ENCODE results near the gene ZNF618. TPM values are rescaled to one million over a fixed set of nuclear protein-coding genes. Genes with fewer than 3 reads are reported as not detected.

The ZNF618 gene
- polyA plus RNA-seq, 1 experiment: 8.7 TPM

GRCh38 chr9:113963696-113964494 is 87.8 kb downstream of the ZNF618 start:
- no peak for TF ChIP-seq CTCF (IDR thresholded peaks at IDR 0.05; ENCODE audit: low read depth, low read length)
- peaks cover 4% of the 10 kb centered on the region for H3K9me3 ChIP-seq (ENCODE audit: control insufficient read depth, insufficient read depth, low read length)
- POLR2A ChIA-PET: no interaction called here
- no peaks in the 10 kb centered on the region for H3K27me3 ChIP-seq (ENCODE audit: control insufficient read depth, insufficient read depth, low read length)
- CTCF ChIA-PET: interaction anchor here (0.7 to 3.7 kb wide), 17 partner anchors 9 to 307 kb away, joined by 3 to 17 read pairs (median 4); no protein-coding TSS in a partner anchor
- H3K27ac ChIP-seq (ENCODE audit: low read depth, low read length): no peak overlapping the region
- H3K4me3 ChIP-seq (ENCODE audit: low read depth, low read length): no peak overlapping the region
- DNase-seq (ENCODE audit: low read depth, low spot score): no peak

- ChIA-PET CTCF (interaction anchor here (1.2 to 3.7 kb wide), 2 partner anchors 16 to 23 kb away, joined by 3 to 17 read pairs; no protein-coding TSS in a partner anchor), POLR2A (no interaction called here)
- Histone ChIP-seq H3K9me3 (ENCODE audit: control insufficient read depth, insufficient read depth, low read length) (peaks cover 11% of the 10 kb centered on the region), H3K27ac (ENCODE audit: low read depth, low read length) (no peak overlapping the region), H3K27me3 (ENCODE audit: control insufficient read depth, insufficient read depth, low read length) (no peaks in the 10 kb centered on the region), H3K4me3 (ENCODE audit: low read depth, low read length) (no peak overlapping the region)
- DNase-seq (ENCODE audit: low read depth, low spot score): no peak
- no peak for TF ChIP-seq CTCF (IDR thresholded peaks at IDR 0.05; ENCODE audit: low read depth, low read length)
Measured at GRCh38 chr9:113964495-113965170, 88.5 kb downstream of the ZNF618 start.

GRCh38 chr9:113966394-113966793 is 90.3 kb downstream of the ZNF618 start:
- H3K27ac ChIP-seq (ENCODE audit: low read depth, low read length): no peak overlapping the region

GRCh38 chr9:113967380-113967779 is 91.3 kb downstream of the ZNF618 start:
- Histone ChIP-seq H3K27ac (ENCODE audit: low read depth, low read length) (no peak overlapping the region), H3K27me3 (ENCODE audit: control insufficient read depth, insufficient read depth, low read length) (no peaks in the 10 kb centered on the region), H3K4me3 (ENCODE audit: low read depth, low read length) (no peak overlapping the region), H3K9me3 (ENCODE audit: control insufficient read depth, insufficient read depth, low read length) (peaks cover 11% of the 10 kb centered on the region)
- ChIA-PET CTCF (no interaction called here), POLR2A (no interaction called here)
- no peak for DNase-seq (ENCODE audit: low read depth, low spot score)
- no peak for TF ChIP-seq CTCF (IDR thresholded peaks at IDR 0.05; ENCODE audit: low read depth, low read length)

More at GRCh38 chr9:113966394-113966793, 90.3 kb downstream of the ZNF618 start:
- no peak for TF ChIP-seq CTCF (IDR thresholded peaks at IDR 0.05; ENCODE audit: low read depth, low read length)
- CTCF ChIA-PET: interaction anchor here (1.5 kb wide), 1 partner anchor 89 kb away, joined by 3 read pairs; no protein-coding TSS in a partner anchor
- POLR2A ChIA-PET: no interaction called here
- DNase-seq (ENCODE audit: low read depth, low spot score): no peak
- H3K27me3 ChIP-seq (ENCODE audit: control insufficient read depth, insufficient read depth, low read length): no peaks in the 10 kb centered on the region
- peaks cover 11% of the 10 kb centered on the region for H3K9me3 ChIP-seq (ENCODE audit: control insufficient read depth, insufficient read depth, low read length)
- H3K4me3 ChIP-seq (ENCODE audit: low read depth, low read length): no peak overlapping the region

- no peaks in the 10 kb centered on the region for H3K27me3 ChIP-seq (ENCODE audit: control insufficient read depth, insufficient read depth, low read length)
- peaks cover 11% of the 10 kb centered on the region for H3K9me3 ChIP-seq (ENCODE audit: control insufficient read depth, insufficient read depth, low read length)
- H3K27ac ChIP-seq (ENCODE audit: low read depth, low read length): no peak overlapping the region
- DNase-seq (ENCODE audit: low read depth, low spot score): no peak
- TF ChIP-seq CTCF (IDR thresholded peaks at IDR 0.05; ENCODE audit: low read depth, low read length): no peak
- ChIA-PET CTCF (no interaction called here), POLR2A (no interaction called here)
- no peak overlapping the region for H3K4me3 ChIP-seq (ENCODE audit: low read depth, low read length)
Measured at GRCh38 chr9:113969343-113969742, 93.2 kb downstream of the ZNF618 start.
